DOHH2 (cell line): ENCODE data around the gene CBL.

Experiments used
- H3F3A ChIP-seq: fragments of 200-600 bp; sonication (generic), shearing (Covaris generic); 2 replicates; pipeline ENCODE4 v1.6.0; 2016; ENCODE audit warnings: antibody characterized with exemption, mild to moderate bottlenecking; ENCODE audit not compliant: control insufficient read depth, insufficient read depth
- H3K27ac ChIP-seq: fragments of 200-600 bp; sonication (generic); 2 replicates; pipeline ENCODE4 v1.5.1; 2014; ENCODE audit warnings: low read depth, mild to moderate bottlenecking, low read length, moderate library complexity
- H3K27me3 ChIP-seq: fragments of 200-600 bp; sonication (generic); 2 replicates; pipeline ENCODE4 v1.6.1; 2014; ENCODE audit warnings: mild to moderate bottlenecking, low read length, mixed read lengths; ENCODE audit not compliant: control insufficient read depth
- H3K36me3 ChIP-seq: fragments of 200-600 bp; sonication (generic); 2 replicates; pipeline ENCODE4 v1.6.1; 2014; ENCODE audit warnings: mild to moderate bottlenecking, low read length, moderate library complexity, mixed read lengths; ENCODE audit not compliant: control insufficient read depth
- H3K4me1 ChIP-seq: fragments of 200-600 bp; sonication (generic); 2 replicates; pipeline ENCODE4 v1.6.1; 2014; ENCODE audit warnings: mild to moderate bottlenecking, low read length, mixed read lengths; ENCODE audit not compliant: control insufficient read depth
- H3K4me2 ChIP-seq: fragments of 200-600 bp; sonication (generic); 2 replicates; pipeline ENCODE4 v1.6.0; 2014; ENCODE audit warnings: mild to moderate bottlenecking, low read length, moderate library complexity
- H3K4me3 ChIP-seq: fragments of 200-600 bp; sonication (generic); 2 replicates; pipeline ENCODE4 v1.5.1; 2014; ENCODE audit warnings: mild to moderate bottlenecking, low read length, mixed read lengths
- H3K79me2 ChIP-seq: fragments of 200-600 bp; sonication (generic); 2 replicates; pipeline ENCODE4 v1.6.1; 2014; ENCODE audit warnings: mild to moderate bottlenecking, low read length, mixed read lengths; ENCODE audit not compliant: control insufficient read depth
- H3K9me2 ChIP-seq: fragments of 200-600 bp; sonication (generic); replicated peaks from 2 replicates; pipeline ENCODE4 v1.6.1; 2014; ENCODE audit warnings: mild to moderate bottlenecking, low read length, mixed read lengths; ENCODE audit not compliant: control insufficient read depth
- H3K9me3 ChIP-seq: fragments of 200-600 bp; sonication (generic); 2 replicates; pipeline ENCODE4 v1.6.1; 2014; ENCODE audit warnings: antibody characterized with exemption, low read length, mixed read lengths; ENCODE audit not compliant: control insufficient read depth, insufficient read depth
- H4K20me1 ChIP-seq: fragments of 200-600 bp; sonication (generic); 2 replicates; pipeline ENCODE4 v1.6.0; 2014; ENCODE audit warnings: low read depth, mild to moderate bottlenecking, antibody characterized with exemption, low read length, moderate library complexity; ENCODE audit not compliant: control insufficient read depth, insufficient read depth
- CTCF ChIP-seq: fragments of 200-600 bp; sonication (generic); IDR thresholded peaks from one replicate; pipeline ENCODE4 v1.5.1; 2014; ENCODE audit warnings: antibody characterized with exemption, mild to moderate bottlenecking, low read depth, low read length; ENCODE audit not compliant: poor library complexity, severe bottlenecking
- EZH2phosphoT487 ChIP-seq: fragments of 200-600 bp; sonication (generic); IDR thresholded peaks from 2 replicates; pipeline ENCODE4 v1.6.1; 2017; ENCODE audit warnings: borderline replicate concordance, mild to moderate bottlenecking, antibody characterized with exemption, low read length, moderate library complexity, mixed read lengths

CBL gene

DNA sequence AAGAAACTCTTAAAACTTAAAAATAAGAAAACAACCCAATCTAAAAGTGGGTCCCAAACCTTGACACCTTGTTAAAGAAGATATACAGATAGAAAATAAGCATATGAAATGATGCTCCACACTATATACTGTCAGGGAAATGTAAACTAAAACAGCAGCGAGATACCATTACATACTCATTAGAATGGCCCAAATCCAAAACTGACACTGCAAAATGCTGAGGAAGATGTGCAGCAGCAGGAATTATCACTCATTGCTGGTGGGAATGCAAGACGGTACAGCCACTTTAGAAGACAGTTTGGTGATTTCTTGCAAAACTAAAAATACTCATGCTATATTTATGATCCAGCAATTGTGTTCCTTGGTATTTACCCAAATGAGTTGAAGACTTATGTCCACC, 123.2 kb downstream of the CBL start:
- no peaks in the 10 kb centered on the region for H3K9me2 ChIP-seq
- H3K79me2 ChIP-seq, result no peaks in the 10 kb centered on the region
- H3K9me3 ChIP-seq, result no peaks in the 10 kb centered on the region
- no peak overlapping the region for H3K4me3 ChIP-seq
- H3K27ac ChIP-seq, result no peak overlapping the region
- H3K4me1 ChIP-seq, result peaks cover 8% of the 10 kb centered on the region
- H4K20me1 ChIP-seq, result no peaks in the 10 kb centered on the region
- H3K4me2 ChIP-seq, result no peak overlapping the region
- no peaks in the 10 kb centered on the region for H3K36me3 ChIP-seq
- no peak for TF ChIP-seq EZH2phosphoT487
- no peak for TF ChIP-seq CTCF
- no peaks in the 10 kb centered on the region for H3F3A ChIP-seq
- H3K27me3 ChIP-seq, result no peaks in the 10 kb centered on the region

- H3K79me2 ChIP-seq, result peaks cover 9% of the 10 kb centered on the region
- no peaks in the 10 kb centered on the region for H3K9me2 ChIP-seq
- TF ChIP-seq CTCF (no peak), EZH2phosphoT487 (no peak)
- peaks cover 11% of the 10 kb centered on the region for H3K4me1 ChIP-seq
- H3K27me3 ChIP-seq, result no peaks in the 10 kb centered on the region
- H3K27ac ChIP-seq, result no peak overlapping the region
- no peaks in the 10 kb centered on the region for H3K9me3 ChIP-seq
- no peaks in the 10 kb centered on the region for H4K20me1 ChIP-seq
- no peak overlapping the region for H3K4me2 ChIP-seq
- H3K36me3 ChIP-seq, result peaks cover 7% of the 10 kb centered on the region; the same call in 1 of the 2 replicates
- no peaks in the 10 kb centered on the region for H3F3A ChIP-seq
- H3K4me3 ChIP-seq, result no peak overlapping the region
Measured at GRCh38 chr11:119330237-119330636, 124.1 kb downstream of the CBL start.

- Histone ChIP-seq H3K27me3 (no peaks in the 10 kb centered on the region), H3F3A (0 out of 2 replicates have a peak, but pooled peaks cover 3% of the 10 kb centered on the region), H3K4me2 (no peak overlapping the region), H3K9me2 (no peaks in the 10 kb centered on the region), H3K79me2 (peaks cover 27% of the 10 kb centered on the region), H3K4me3 (no peak overlapping the region), H3K4me1 (peaks cover 27% of the 10 kb centered on the region), H3K27ac (no peak overlapping the region), H4K20me1 (no peaks in the 10 kb centered on the region), H3K36me3 (peaks cover 23% of the 10 kb centered on the region), H3K9me3 (no peaks in the 10 kb centered on the region)
- no peak for TF ChIP-seq CTCF
- TF ChIP-seq EZH2phosphoT487, result no peak
Measured at GRCh38 chr11:119332111-119332765, 126.1 kb downstream of the CBL start.
